ENCODE measurements around the gene PAQR4. TPM values are rescaled to one million over a fixed set of nuclear protein-coding genes. Genes with fewer than 3 reads are reported as not detected.

PAQR4 gene
- polyA plus RNA-seq, 1 of the 3 experiments (the other 2 are of a cell fraction) = 8.8 TPM

GRCh38 chr16:2971134-2971984, 2.2 kb downstream of the PAQR4 start:
- ChIA-PET CTCF (interaction anchor here (0.5 to 2.0 kb wide), 8 partner anchors 8 to 52 kb away, joined by 3 to 12 read pairs (median 4); partner anchors contain the start of gene KREMEN2), POLR2A (no interaction called here)
- Histone ChIP-seq H3K9me3 (no peaks in the 10 kb centered on the region), H3K79me2 (ENCODE audit: insufficient read depth) (no peaks in the 10 kb centered on the region; the same call in 1 of the 2 replicates), H3K4me2 (peak overlapping the region; percentile 96), H2AFZ (ENCODE audit: low read depth) (no peak overlapping the region), H3K4me1 (ENCODE audit: control insufficient read depth in 1 of 2, insufficient read depth in 2 of 2, low read depth in 1 of 2, low read length in 1 of 2) (peaks cover 0 to 36% of the 10 kb centered on the region in 2 experiments; a peak in 1 of 4 replicates), H3F3A (replicated peaks; ENCODE audit: insufficient read depth) (peaks cover 8% of the 10 kb centered on the region), H3K27me3 (ENCODE audit: insufficient read depth) (no peaks in the 10 kb centered on the region), H3K9me2 (no peaks in the 10 kb centered on the region), H3K36me3 (replicated peaks in 1 of 2; ENCODE audit: control insufficient read depth in 1 of 2, insufficient read depth in 2 of 2, low read length in 1 of 2) (no peaks in the 10 kb centered on the region), H3K4me3 (ENCODE audit: low read depth in 2 of 2, low read length in 1 of 2) (no peak overlapping the region), H4K20me1 (ENCODE audit: insufficient read depth) (peaks cover 31% of the 10 kb centered on the region; the same call in 1 of the 2 replicates), H3K27ac (ENCODE audit: low read depth in 2 of 2, low read length in 1 of 2) (no peak overlapping the region; a peak in 1 of 4 replicates), H3K9ac (no peak overlapping the region)
- TF ChIP-seq MXI1 (IDR thresholded peaks at IDR 0.05; ENCODE audit: low read depth, low read length) (no peak), RXRA (IDR thresholded peaks at IDR 0.05; ENCODE audit: borderline replicate concordance, low read depth) (no peak), FOXJ3 (CRISPR knock-in tag; IDR thresholded peaks at IDR 0.05) (no peak), NFIC (IDR thresholded peaks at IDR 0.05; ENCODE audit: borderline replicate concordance) (no peak), RAD21 (IDR thresholded peaks at IDR 0.05; ENCODE audit: low read length) (no peak), EP300 (IDR thresholded peaks at IDR 0.05; ENCODE audit: borderline replicate concordance in 1 of 2, low read depth in 1 of 2, low read length in 1 of 2) (no peak), TCF12 (IDR thresholded peaks at IDR 0.05) (no peak)
- no peak for DNase-seq
- WGBS (ENCODE audit: low lambda C conversion rate) = 95% methylated on average over 17 of the region's 35 CpGs

- Histone ChIP-seq H3K9ac (no peak overlapping the region), H3K4me1 (ENCODE audit: control insufficient read depth in 1 of 2, insufficient read depth in 2 of 2, low read depth in 1 of 2, low read length in 1 of 2) (peaks cover 0 to 36% of the 10 kb centered on the region in 2 experiments; a peak in 1 of 4 replicates), H3F3A (replicated peaks; ENCODE audit: insufficient read depth) (peaks cover 8% of the 10 kb centered on the region), H3K27ac (ENCODE audit: low read depth in 2 of 2, low read length in 1 of 2) (no peak overlapping the region; a peak in 1 of 4 replicates), H4K20me1 (ENCODE audit: insufficient read depth) (peaks cover 31% of the 10 kb centered on the region; the same call in 1 of the 2 replicates), H3K79me2 (ENCODE audit: insufficient read depth) (no peaks in the 10 kb centered on the region; the same call in 1 of the 2 replicates), H3K4me2 (no peak overlapping the region), H3K9me2 (no peaks in the 10 kb centered on the region), H3K27me3 (ENCODE audit: insufficient read depth) (no peaks in the 10 kb centered on the region), H3K4me3 (ENCODE audit: low read depth in 2 of 2, low read length in 1 of 2) (no peak overlapping the region), H3K36me3 (replicated peaks in 1 of 2; ENCODE audit: control insufficient read depth in 1 of 2, insufficient read depth in 2 of 2, low read length in 1 of 2) (no peaks in the 10 kb centered on the region), H2AFZ (ENCODE audit: low read depth) (no peak overlapping the region), H3K9me3 (no peaks in the 10 kb centered on the region)
- CTCF ChIA-PET = interaction anchor here (0.5 to 2.3 kb wide), 8 partner anchors 9 to 59 kb away, joined by 3 to 12 read pairs (median 4); partner anchors contain the start of gene KREMEN2
- WGBS (ENCODE audit: low lambda C conversion rate) = 76% methylated on average over 11 of the region's 15 CpGs
- no peak for DNase-seq
- no peak for TF ChIP-seq RAD21 (IDR thresholded peaks at IDR 0.05; ENCODE audit: low read length)
- TF ChIP-seq YY1 (IDR thresholded peaks at IDR 0.05; ENCODE audit: low read depth) = no peak
- TF ChIP-seq SIN3A (IDR thresholded peaks at IDR 0.05; ENCODE audit: borderline replicate concordance, low read depth, low read length) = no peak
- no peak for TF ChIP-seq REST (IDR thresholded peaks at IDR 0.05; ENCODE audit: low read depth, low read length)
- no peak for TF ChIP-seq PBX3 (IDR thresholded peaks at IDR 0.05)
- no peak for TF ChIP-seq MEF2A (IDR thresholded peaks at IDR 0.05; ENCODE audit: borderline replicate concordance, low read depth)
- TF ChIP-seq TAF1 (IDR thresholded peaks at IDR 0.05; ENCODE audit: borderline replicate concordance, low read depth, low read length) = no peak
- no peak for TF ChIP-seq RFX5 (IDR thresholded peaks at IDR 0.05; ENCODE audit: low read length)
- no peak for TF ChIP-seq FOXJ3 (CRISPR knock-in tag; IDR thresholded peaks at IDR 0.05)
- TF ChIP-seq POLR2AphosphoS5 (IDR thresholded peaks at IDR 0.05; ENCODE audit: low read depth, low read length) = no peak
- TF ChIP-seq FOXM1 (IDR thresholded peaks at IDR 0.05; ENCODE audit: low read depth) = no peak
- TF ChIP-seq TCF12 (IDR thresholded peaks at IDR 0.05) = no peak
- TF ChIP-seq GABPA (IDR thresholded peaks at IDR 0.05; ENCODE audit: low read depth) = no peak
- no peak for TF ChIP-seq CTCF (IDR thresholded peaks at IDR 0.05)
- no peak for TF ChIP-seq MXI1 (IDR thresholded peaks at IDR 0.05; ENCODE audit: low read depth, low read length)
- TF ChIP-seq CHD2 (IDR thresholded peaks at IDR 0.05; ENCODE audit: low read length, partially characterized antibody) = no peak
- POLR2A ChIA-PET = no interaction called here
Observed at GRCh38 chr16:2971985-2972784, 3.0 kb downstream of the PAQR4 start.

Data from SK-N-SH (cell line).